Measurements from ENCODE around the gene DIDO1.

DIDO1 gene

GRCh38 chr20:62927128-62927705 is 912 bp upstream of the DIDO1 start:
- DNase-seq: no peak

- no peak for DNase-seq
Measured at GRCh38 chr20:62925420-62926228, 681 bp downstream of the DIDO1 start.

- no peak for DNase-seq
Measured at GRCh38 chr20:62925076-62925419, 1.3 kb downstream of the DIDO1 start.

GRCh38 chr20:62924442-62925075 is 1.7 kb downstream of the DIDO1 start:
- peak; percentile 47 for DNase-seq

- no peak for DNase-seq
Measured at GRCh38 chr20:62923669-62924441, 2.5 kb downstream of the DIDO1 start.

GRCh38 chr20:62923059-62923668 is 3.1 kb downstream of the DIDO1 start:
- peak; percentile 54 for DNase-seq

GRCh38 chr20:62922451-62922921 is 3.8 kb downstream of the DIDO1 start:
- DNase-seq: no peak

- DNase-seq: peak; percentile 59
Measured at GRCh38 chr20:62921119-62921687, 5.1 kb downstream of the DIDO1 start.

- DNase-seq: no peak
Measured at GRCh38 chr20:62920039-62920645, 6.2 kb downstream of the DIDO1 start.

- no peak for DNase-seq
Measured at GRCh38 chr20:62918831-62919230, 7.5 kb downstream of the DIDO1 start.

- DNase-seq: no peak
Measured at GRCh38 chr20:62918147-62918546, 8.2 kb downstream of the DIDO1 start.

- no peak for DNase-seq
Measured at GRCh38 chr20:62917720-62918119, 8.6 kb downstream of the DIDO1 start.

GRCh38 chr20:62916703-62917476 is 9.4 kb downstream of the DIDO1 start:
- DNase-seq: no peak

GRCh38 chr20:62914970-62915457 is 11.3 kb downstream of the DIDO1 start:
- DNase-seq: peak; percentile 20

- no peak for DNase-seq
Measured at GRCh38 chr20:62914436-62914835, 11.9 kb downstream of the DIDO1 start.

- DNase-seq: no peak
Measured at GRCh38 chr20:62913043-62913630, 13.2 kb downstream of the DIDO1 start.

- DNase-seq: no peak
Measured at GRCh38 chr20:62911701-62912280, 14.5 kb downstream of the DIDO1 start.

- DNase-seq: no peak
Measured at GRCh38 chr20:62910777-62911497, 15.4 kb downstream of the DIDO1 start.

GRCh38 chr20:62910217-62910766 is 16.0 kb downstream of the DIDO1 start:
- DNase-seq: no peak
